ENCODE results near the gene UAP1L1.

The UAP1L1 gene

DNA sequence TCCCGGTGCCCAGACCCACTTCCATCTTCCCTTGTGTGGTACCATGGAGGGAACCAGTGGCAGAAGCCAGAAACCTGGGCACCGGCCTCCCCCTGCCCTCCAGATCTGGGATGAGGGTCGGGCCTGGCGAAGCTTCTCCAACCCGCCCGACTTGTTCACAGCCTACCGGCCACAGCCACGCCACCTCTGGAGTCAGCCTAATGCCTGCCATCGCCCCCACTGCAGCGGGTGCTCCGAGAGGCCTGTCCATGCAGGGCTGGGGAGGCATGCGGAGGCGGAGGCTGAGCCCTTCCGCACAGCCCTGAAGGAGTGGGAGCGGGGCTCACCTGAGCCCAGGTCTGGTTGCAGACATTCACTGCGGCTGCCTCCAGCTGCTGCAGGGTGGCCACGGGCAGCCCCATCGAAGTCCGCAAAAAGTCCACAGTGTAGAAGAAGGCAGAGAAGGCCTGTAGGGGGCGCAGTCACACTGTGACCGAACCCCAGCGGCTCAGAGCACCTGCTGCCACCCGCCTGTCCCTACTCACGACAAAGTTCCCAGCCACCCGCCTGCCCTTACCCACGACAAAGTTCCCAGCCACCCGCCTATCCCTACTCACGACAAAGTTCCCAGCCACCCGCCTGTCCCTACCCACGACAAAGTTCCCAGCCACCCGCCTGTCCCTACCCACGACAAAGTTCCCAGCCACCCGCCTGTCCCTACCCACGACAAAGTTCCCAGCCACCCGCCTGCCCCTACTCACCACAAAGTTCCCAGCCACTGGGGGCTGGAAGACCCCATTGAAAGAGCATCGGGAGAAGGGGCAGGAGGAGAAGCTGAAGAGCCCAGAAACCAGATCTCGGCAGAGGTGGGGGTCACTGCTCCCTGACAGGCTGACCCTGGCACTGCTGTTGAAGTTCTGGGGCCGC, 27.5 kb upstream of the UAP1L1 start:
- TF ChIP-seq, protein P1, sequence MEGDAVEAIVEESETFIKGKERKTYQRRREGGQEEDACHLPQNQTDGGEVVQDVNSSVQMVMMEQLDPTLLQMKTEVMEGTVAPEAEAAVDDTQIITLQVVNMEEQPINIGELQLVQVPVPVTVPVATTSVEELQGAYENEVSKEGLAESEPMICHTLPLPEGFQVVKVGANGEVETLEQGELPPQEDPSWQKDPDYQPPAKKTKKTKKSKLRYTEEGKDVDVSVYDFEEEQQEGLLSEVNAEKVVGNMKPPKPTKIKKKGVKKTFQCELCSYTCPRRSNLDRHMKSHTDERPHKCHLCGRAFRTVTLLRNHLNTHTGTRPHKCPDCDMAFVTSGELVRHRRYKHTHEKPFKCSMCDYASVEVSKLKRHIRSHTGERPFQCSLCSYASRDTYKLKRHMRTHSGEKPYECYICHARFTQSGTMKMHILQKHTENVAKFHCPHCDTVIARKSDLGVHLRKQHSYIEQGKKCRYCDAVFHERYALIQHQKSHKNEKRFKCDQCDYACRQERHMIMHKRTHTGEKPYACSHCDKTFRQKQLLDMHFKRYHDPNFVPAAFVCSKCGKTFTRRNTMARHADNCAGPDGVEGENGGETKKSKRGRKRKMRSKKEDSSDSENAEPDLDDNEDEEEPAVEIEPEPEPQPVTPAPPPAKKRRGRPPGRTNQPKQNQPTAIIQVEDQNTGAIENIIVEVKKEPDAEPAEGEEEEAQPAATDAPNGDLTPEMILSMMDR (IDR thresholded peaks at IDR 0.05; ENCODE audit: insufficient read depth, low read length, poor library complexity, severe bottlenecking), result peak; percentile 72
- Histone ChIP-seq H3K27me3 (replicated peaks; ENCODE audit: control insufficient read depth, insufficient read depth, low read length) (peaks cover 3% of the 10 kb centered on the region), H3K4me3 (replicated peaks; ENCODE audit: low read depth, low read length) (no peak overlapping the region), H3K36me3 (ENCODE audit: control insufficient read depth, insufficient read depth, low read length) (no peaks in the 10 kb centered on the region)
- no peak for DNase-seq (ENCODE audit: extremely low read depth, insufficient read length)

DNA sequence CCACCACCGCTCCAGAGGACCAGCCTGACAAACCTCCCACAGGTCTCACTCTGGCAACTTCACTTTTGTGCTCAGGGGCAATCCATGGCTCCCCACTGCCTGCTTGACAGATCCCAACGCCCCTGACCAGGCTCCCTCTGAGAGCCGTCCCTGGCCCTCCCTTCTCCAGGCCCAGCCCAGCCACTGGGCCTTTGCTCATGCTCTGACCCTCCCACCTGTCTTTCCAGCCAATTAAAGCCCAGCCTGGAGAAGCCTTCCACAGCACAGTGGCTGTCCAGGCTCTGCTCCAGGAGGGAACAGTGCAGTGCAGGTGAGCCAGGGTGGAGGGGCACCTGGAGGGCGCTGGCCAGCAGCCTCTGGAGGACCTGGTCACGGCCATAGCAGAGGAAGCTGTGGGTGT, 26.7 kb upstream of the UAP1L1 start:
- H3K27me3 ChIP-seq (replicated peaks; ENCODE audit: control insufficient read depth, insufficient read depth, low read length), result peaks cover 3% of the 10 kb centered on the region
- TF ChIP-seq, protein P1 (IDR thresholded peaks at IDR 0.05; ENCODE audit: insufficient read depth, low read length, poor library complexity, severe bottlenecking), result no peak
- no peak overlapping the region for H3K4me3 ChIP-seq (replicated peaks; ENCODE audit: low read depth, low read length)
- no peaks in the 10 kb centered on the region for H3K36me3 ChIP-seq (ENCODE audit: control insufficient read depth, insufficient read depth, low read length)
- DNase-seq (ENCODE audit: extremely low read depth, insufficient read length), result no peak

DNA sequence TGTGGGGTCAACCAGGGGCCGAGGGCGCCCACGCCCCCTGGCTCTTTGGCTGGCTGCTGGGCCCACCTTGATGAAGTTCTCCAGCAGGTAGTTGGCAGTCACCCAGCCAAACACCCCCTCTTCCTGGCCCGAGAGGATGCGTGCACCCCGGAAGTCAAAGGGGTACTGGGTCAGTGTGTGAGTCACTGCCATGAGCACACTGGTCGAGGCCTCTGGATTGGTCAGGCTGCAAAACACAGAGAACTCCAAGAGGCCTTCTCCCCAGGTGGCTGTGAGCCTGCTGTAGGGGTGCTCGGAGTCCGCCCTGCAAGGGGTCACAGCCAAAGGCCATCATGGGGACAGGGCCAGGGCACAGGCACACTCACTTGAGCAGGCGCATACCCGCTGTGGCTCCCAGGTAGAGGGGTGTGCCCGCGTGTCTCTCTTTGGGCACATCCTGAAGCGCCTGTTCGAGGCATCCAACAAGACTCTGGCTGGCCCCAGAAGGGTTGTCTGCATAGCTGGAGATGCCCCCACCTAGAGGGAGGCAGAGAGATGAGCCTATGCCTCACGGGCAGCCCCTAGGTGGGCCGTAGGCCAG, 26.1 kb upstream of the UAP1L1 start:
- DNase-seq (ENCODE audit: extremely low read depth, insufficient read length), result no peak
- H3K36me3 ChIP-seq (ENCODE audit: control insufficient read depth, insufficient read depth, low read length), result no peaks in the 10 kb centered on the region
- TF ChIP-seq, protein P1 (IDR thresholded peaks at IDR 0.05; ENCODE audit: insufficient read depth, low read length, poor library complexity, severe bottlenecking), result no peak
- H3K4me3 ChIP-seq (replicated peaks; ENCODE audit: low read depth, low read length), result no peak overlapping the region
- H3K27me3 ChIP-seq (replicated peaks; ENCODE audit: control insufficient read depth, insufficient read depth, low read length), result peaks cover 3% of the 10 kb centered on the region

DNA sequence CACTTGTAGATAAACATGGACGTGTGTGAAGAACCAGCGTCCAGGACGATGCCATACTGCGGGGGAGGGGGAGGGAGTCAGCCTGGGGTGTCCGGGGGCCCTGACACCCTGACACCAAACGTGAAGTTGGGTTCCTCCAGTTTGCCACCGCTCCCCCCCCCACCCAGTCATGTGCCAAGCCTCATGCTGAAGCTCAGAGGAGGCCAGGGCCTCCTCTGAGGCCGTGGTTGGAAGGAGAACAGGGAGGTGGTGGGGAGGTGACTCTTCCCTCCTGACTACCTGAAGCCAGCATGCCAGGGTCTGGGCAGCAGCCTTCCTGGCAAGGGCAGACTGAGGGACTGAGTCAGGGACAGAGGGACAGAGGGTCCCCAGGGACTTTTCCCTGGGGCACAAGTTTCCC, 25.0 kb upstream of the UAP1L1 start:
- Histone ChIP-seq H3K27me3 (replicated peaks; ENCODE audit: control insufficient read depth, insufficient read depth, low read length) (peaks cover 3% of the 10 kb centered on the region), H3K36me3 (ENCODE audit: control insufficient read depth, insufficient read depth, low read length) (no peaks in the 10 kb centered on the region), H3K4me3 (replicated peaks; ENCODE audit: low read depth, low read length) (no peak overlapping the region)
- no peak for DNase-seq (ENCODE audit: extremely low read depth, insufficient read length)
- TF ChIP-seq, protein P1 (IDR thresholded peaks at IDR 0.05; ENCODE audit: insufficient read depth, low read length, poor library complexity, severe bottlenecking), result no peak

DNA sequence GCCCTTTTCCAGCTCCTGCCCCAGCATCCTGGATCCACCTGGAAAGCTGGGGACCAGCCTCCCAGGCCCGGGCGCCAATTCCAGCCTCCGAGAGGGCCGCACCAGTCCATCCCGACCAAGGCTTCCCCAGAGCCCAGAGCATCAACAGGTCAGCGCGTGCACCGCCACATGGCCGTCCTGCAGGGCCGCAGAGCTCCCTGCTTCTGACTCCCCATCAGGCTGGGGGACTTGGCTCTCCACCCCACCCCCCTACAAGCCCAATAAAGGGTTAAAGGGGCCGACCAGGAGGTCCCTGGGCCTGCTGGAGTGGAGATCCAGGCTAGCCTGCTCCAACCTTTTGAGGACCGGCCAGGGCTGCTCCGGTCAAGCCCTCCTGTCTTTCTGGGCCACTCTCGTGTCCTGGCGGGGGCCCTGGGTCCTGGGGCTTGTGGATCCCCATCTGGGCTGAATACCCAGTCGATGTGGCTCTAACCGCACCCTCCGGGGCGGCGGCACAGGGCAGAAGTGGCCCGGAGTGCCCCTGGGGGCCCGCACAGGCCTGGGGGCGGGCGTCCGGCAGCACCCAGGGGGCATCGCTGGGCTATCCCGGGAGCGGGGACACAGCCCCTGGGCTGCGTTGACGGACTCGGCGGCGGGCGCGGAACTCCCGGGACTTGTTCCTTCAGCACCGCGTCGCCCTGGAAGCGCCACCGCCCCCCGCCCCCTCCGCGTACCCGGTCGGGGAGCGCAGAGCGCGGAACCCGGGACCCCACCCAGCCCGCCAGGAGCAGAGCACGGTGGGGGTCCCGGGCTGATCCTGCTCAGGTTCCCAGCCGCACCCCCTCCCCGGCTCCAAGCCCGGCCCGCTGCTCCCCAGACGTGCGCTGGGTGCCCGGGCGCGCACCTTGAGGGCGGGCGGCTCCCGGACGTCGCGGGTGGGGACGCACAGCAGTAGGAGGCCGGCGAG, 24.0 kb upstream of the UAP1L1 start:
- Histone ChIP-seq H3K36me3 (ENCODE audit: control insufficient read depth, insufficient read depth, low read length) (no peaks in the 10 kb centered on the region), H3K4me3 (replicated peaks; ENCODE audit: low read depth, low read length) (no peak overlapping the region), H3K27me3 (replicated peaks; ENCODE audit: control insufficient read depth, insufficient read depth, low read length) (peaks cover 3% of the 10 kb centered on the region)
- DNase-seq (ENCODE audit: extremely low read depth, insufficient read length), result no peak
- TF ChIP-seq, protein P1 (IDR thresholded peaks at IDR 0.05; ENCODE audit: insufficient read depth, low read length, poor library complexity, severe bottlenecking), result no peak

Data from GM06990 (cell line).